Neural progenitor cell (in vitro differentiated cells): ENCODE results near the gene BSN. TPM values are rescaled to one million over a fixed set of nuclear protein-coding genes. Genes with fewer than 3 reads are reported as not detected.

ENCODE experiments used
- DNase-seq: peaks from one replicate; pipeline ENCODE4 v3.0.0-alpha.2; 2016; ENCODE audit warnings: low spot score
- H2AFZ ChIP-seq: fragments of 200-600 bp; sonication (generic); replicated peaks from 2 replicates; pipeline ENCODE4 v1.6.1; 2016; ENCODE audit warnings: antibody characterized with exemption
- H3F3A ChIP-seq: fragments of 200-600 bp; sonication (generic); 2 replicates; pipeline ENCODE4 v1.6.1; 2016; ENCODE audit warnings: antibody characterized with exemption, low read depth
- H3K27ac ChIP-seq: fragments of 200-600 bp; sonication (generic); 2 replicates; pipeline ENCODE4 v1.5.1; 2016; ENCODE audit warnings: mild to moderate bottlenecking
- H3K27me3 ChIP-seq: fragments of 200-600 bp; sonication (generic); 2 replicates; pipeline ENCODE4 v1.6.1; 2016; ENCODE audit warnings: mild to moderate bottlenecking, moderate library complexity
- H3K36me3 ChIP-seq: fragments of 200-600 bp; sonication (generic); 2 replicates; pipeline ENCODE4 v1.5.1; 2016
- H3K4me1 ChIP-seq: fragments of 200-600 bp; sonication (generic); 2 replicates; pipeline ENCODE4 v1.6.1; 2016; ENCODE audit warnings: mixed run types
- H3K4me2 ChIP-seq: fragments of 200-600 bp; sonication (generic); 2 replicates; pipeline ENCODE4 v1.6.1; 2016
- H3K4me3 ChIP-seq: fragments of 200-600 bp; sonication (generic); 2 replicates; pipeline ENCODE4 v1.5.1; 2016
- H3K79me2 ChIP-seq: fragments of 200-600 bp; sonication (generic); 2 replicates; pipeline ENCODE4 v1.6.1; 2016; ENCODE audit warnings: low read depth
- H3K9ac ChIP-seq: fragments of 200-600 bp; sonication (generic); 2 replicates; pipeline ENCODE4 v1.6.1; 2016
- H3K9me3 ChIP-seq: fragments of 200-600 bp; sonication (generic); 2 replicates; pipeline ENCODE4 v1.5.1; 2016; ENCODE audit warnings: low read depth
- H4K20me1 ChIP-seq: fragments of 200-600 bp; sonication (generic); 2 replicates; pipeline ENCODE4 v1.6.1; 2016; ENCODE audit warnings: low read depth
- H3K27ac Mint-ChIP-seq: 3 replicates; pipeline ENCODE4 v1.8.0; 2021; ENCODE audit warnings: mixed read lengths
- H3K27me3 Mint-ChIP-seq: 2 replicates; pipeline ENCODE4 v1.8.0; 2022; ENCODE audit warnings: low read depth, mild to moderate bottlenecking, inconsistent platforms, moderate library complexity, mixed read lengths; ENCODE audit not compliant: insufficient read depth
- H3K36me3 Mint-ChIP-seq: 3 replicates; pipeline ENCODE4 v1.8.0; 2021; ENCODE audit warnings: mixed read lengths
- H3K4me1 Mint-ChIP-seq: 3 replicates; pipeline ENCODE4 v1.8.0; 2021; ENCODE audit warnings: mixed read lengths
- H3K4me3 Mint-ChIP-seq: 3 replicates; pipeline ENCODE4 v1.8.0; 2021; ENCODE audit warnings: mild to moderate bottlenecking, moderate library complexity, mixed read lengths
- H3K9me3 Mint-ChIP-seq: 3 replicates; pipeline ENCODE4 v1.8.0; 2020; ENCODE audit warnings: mixed read lengths
- CTCF ChIP-seq: fragments of 200-600 bp; sonication (generic); IDR thresholded peaks from 2 replicates; pipeline ENCODE4 v1.5.1; 2017; ENCODE audit warnings: antibody characterized with exemption, mild to moderate bottlenecking
- EZH2 ChIP-seq: fragments of 200-600 bp; sonication (generic); IDR thresholded peaks from 2 replicates; pipeline ENCODE4 v1.6.1; 2017; ENCODE audit warnings: antibody characterized with exemption, mild to moderate bottlenecking, moderate library complexity
- EZH2phosphoT487 ChIP-seq: fragments of 200-600 bp; sonication (generic); IDR thresholded peaks from 2 replicates; pipeline ENCODE4 v1.6.1; 2017; ENCODE audit warnings: antibody characterized with exemption
- total RNA-seq: library from RNA; depleted of rRNA; stranded (reverse); fragments of >200 nt; gene quantifications from 2 replicates; pipeline ENCODE4 v1.2.3, GENCODE V29; 2015; ENCODE audit warnings: low replicate concordance

The BSN gene
- total RNA-seq, 1 donor from 2014 or later: 0.17 TPM

DNA sequence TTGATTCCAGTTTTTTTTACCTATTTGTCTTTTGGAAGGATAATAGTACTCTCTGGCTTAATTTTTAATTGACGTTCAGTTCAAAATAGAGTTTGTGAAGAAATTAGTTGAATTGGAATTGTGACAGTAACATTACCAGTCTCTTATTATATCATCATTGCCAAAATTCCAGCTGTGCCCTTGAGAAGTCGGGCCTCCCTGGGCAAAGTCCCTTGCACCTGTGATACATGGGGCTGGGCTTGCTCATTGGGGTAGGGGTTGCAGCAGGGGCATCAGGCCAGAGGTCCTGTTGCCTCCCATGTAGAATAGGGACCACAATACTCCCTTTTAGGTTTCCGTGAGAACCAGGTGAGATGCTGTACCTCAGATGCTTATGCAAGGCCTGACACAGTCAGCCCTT, 92.0 kb downstream of the BSN start:
- no peaks in the 10 kb centered on the region for H3K9me3 ChIP-seq
- no peaks in the 10 kb centered on the region for H3K79me2 ChIP-seq
- H3K4me3 ChIP-seq: no peak overlapping the region
- peaks cover 4% of the 10 kb centered on the region for H3K4me1 Mint-ChIP-seq
- no peaks in the 10 kb centered on the region for H3K4me1 ChIP-seq
- no peaks in the 10 kb centered on the region for H3K27me3 ChIP-seq
- no peaks in the 10 kb centered on the region for H3K9me3 Mint-ChIP-seq
- H3K27ac Mint-ChIP-seq: peak overlapping the region; percentile 46
- no peaks in the 10 kb centered on the region for H3K27me3 Mint-ChIP-seq
- no peak overlapping the region for H3K9ac ChIP-seq
- H3F3A ChIP-seq: no peaks in the 10 kb centered on the region
- H4K20me1 ChIP-seq: no peaks in the 10 kb centered on the region
- no peak overlapping the region for H3K4me3 Mint-ChIP-seq
- H3K36me3 Mint-ChIP-seq: no peaks in the 10 kb centered on the region
- H3K36me3 ChIP-seq: no peaks in the 10 kb centered on the region
- H3K27ac ChIP-seq: no peak overlapping the region
- TF ChIP-seq EZH2 (no peak), CTCF (no peak), EZH2phosphoT487 (no peak)
- no peak for DNase-seq
- no peak overlapping the region for H3K4me2 ChIP-seq
- H2AFZ ChIP-seq: no peak overlapping the region

GRCh38 chr3:49647741-49648140, 93.5 kb downstream of the BSN start:
- H3K4me3 ChIP-seq: no peak overlapping the region
- no peak for DNase-seq
- no peak overlapping the region for H3K27ac ChIP-seq
- H3K36me3 Mint-ChIP-seq: no peaks in the 10 kb centered on the region
- no peak for TF ChIP-seq CTCF
- no peak for TF ChIP-seq EZH2phosphoT487
- no peak for TF ChIP-seq EZH2
- no peak overlapping the region for H2AFZ ChIP-seq
- H3K79me2 ChIP-seq: no peaks in the 10 kb centered on the region
- no peaks in the 10 kb centered on the region for H3K36me3 ChIP-seq
- H3K27me3 Mint-ChIP-seq: no peaks in the 10 kb centered on the region
- H3K9ac ChIP-seq: no peak overlapping the region
- no peak overlapping the region for H3K4me3 Mint-ChIP-seq
- H3K4me1 Mint-ChIP-seq: peaks cover 4% of the 10 kb centered on the region
- H3K9me3 ChIP-seq: no peaks in the 10 kb centered on the region
- H3K9me3 Mint-ChIP-seq: no peaks in the 10 kb centered on the region
- no peak overlapping the region for H3K4me2 ChIP-seq
- no peaks in the 10 kb centered on the region for H3K27me3 ChIP-seq
- no peaks in the 10 kb centered on the region for H3K4me1 ChIP-seq
- no peaks in the 10 kb centered on the region for H3F3A ChIP-seq
- H4K20me1 ChIP-seq: no peaks in the 10 kb centered on the region
- H3K27ac Mint-ChIP-seq: no peak overlapping the region

DNA sequence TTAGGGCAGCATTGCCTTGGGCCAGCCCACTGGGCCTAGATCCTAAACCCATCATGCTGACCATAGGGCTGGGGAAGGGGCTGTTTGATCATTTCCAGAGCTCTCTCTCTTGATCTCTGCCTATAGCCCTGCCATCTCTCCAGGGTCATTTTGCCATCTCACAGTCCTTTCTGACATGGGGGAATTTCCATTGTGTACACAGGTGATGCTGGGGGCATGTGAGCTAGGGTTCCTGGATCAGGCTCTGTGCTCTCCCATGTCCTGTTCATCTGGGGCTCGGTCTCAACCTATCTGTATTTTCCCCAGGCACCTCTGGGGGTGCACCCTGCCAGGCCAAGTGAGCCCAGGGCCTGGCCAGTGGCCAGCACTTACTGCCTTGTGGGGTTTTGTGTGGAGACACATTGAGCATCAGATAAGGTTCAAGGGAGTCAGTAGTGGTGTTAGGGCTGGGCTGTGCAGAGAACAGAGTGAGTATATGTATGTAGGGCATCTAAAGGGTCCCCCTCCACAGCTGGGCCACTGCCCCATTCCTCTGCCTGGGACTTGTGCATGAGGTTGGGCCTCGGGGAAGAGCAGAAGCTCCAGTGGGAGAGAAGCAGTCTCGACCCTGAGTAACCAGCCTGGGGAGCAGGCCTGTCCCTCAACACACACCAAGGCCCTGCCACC, 94.2 kb downstream of the BSN start:
- H2AFZ ChIP-seq: no peak overlapping the region
- Mint-ChIP-seq H3K36me3 (no peaks in the 10 kb centered on the region), H3K9me3 (no peaks in the 10 kb centered on the region), H3K4me3 (no peak overlapping the region), H3K4me1 (peaks cover 4% of the 10 kb centered on the region), H3K27me3 (peaks cover 3% of the 10 kb centered on the region), H3K27ac (no peak overlapping the region)
- no peaks in the 10 kb centered on the region for H3K79me2 ChIP-seq
- TF ChIP-seq CTCF: no peak
- TF ChIP-seq EZH2: no peak
- TF ChIP-seq EZH2phosphoT487: no peak
- DNase-seq: no peak
- H3K27ac ChIP-seq: no peak overlapping the region
- no peaks in the 10 kb centered on the region for H3K9me3 ChIP-seq
- H3K4me3 ChIP-seq: no peak overlapping the region
- no peaks in the 10 kb centered on the region for H3K36me3 ChIP-seq
- H3K9ac ChIP-seq: no peak overlapping the region
- no peaks in the 10 kb centered on the region for H3K4me1 ChIP-seq
- H3F3A ChIP-seq: no peaks in the 10 kb centered on the region
- H3K4me2 ChIP-seq: no peak overlapping the region
- H4K20me1 ChIP-seq: no peaks in the 10 kb centered on the region
- no peaks in the 10 kb centered on the region for H3K27me3 ChIP-seq
